GM12891 (cell line): ENCODE results near the gene LGR5.

Experiments
- PAX5 ChIP-seq: IDR thresholded peaks from 2 replicates; pipeline ENCODE4 v1.6.1; 2011; ENCODE audit warnings: low read length, moderate library complexity, mild to moderate bottlenecking; ENCODE audit not compliant: insufficient read depth, severe bottlenecking
- POLR2A ChIP-seq: IDR thresholded peaks from 2 replicates; pipeline ENCODE4 v1.6.1; 2011; ENCODE audit warnings: low read depth, low read length, control low read depth
- POLR2AphosphoS5 ChIP-seq: IDR thresholded peaks from 2 replicates; pipeline ENCODE4 v1.6.1; 2011; ENCODE audit warnings: low read depth, low read length, control low read depth
- POU2F2 ChIP-seq: IDR thresholded peaks from 2 replicates; pipeline ENCODE4 v1.6.1; 2011; ENCODE audit warnings: low read depth, mild to moderate bottlenecking, control low read depth, low read length, moderate library complexity
- SPI1 ChIP-seq: IDR thresholded peaks from 2 replicates; pipeline ENCODE4 v1.6.1; 2011; ENCODE audit warnings: low read depth, low read length, control low read depth
- TAF1 ChIP-seq: IDR thresholded peaks from 2 replicates; pipeline ENCODE4 v1.6.1; 2011; ENCODE audit warnings: low read depth, low read length, control low read depth

DNA sequence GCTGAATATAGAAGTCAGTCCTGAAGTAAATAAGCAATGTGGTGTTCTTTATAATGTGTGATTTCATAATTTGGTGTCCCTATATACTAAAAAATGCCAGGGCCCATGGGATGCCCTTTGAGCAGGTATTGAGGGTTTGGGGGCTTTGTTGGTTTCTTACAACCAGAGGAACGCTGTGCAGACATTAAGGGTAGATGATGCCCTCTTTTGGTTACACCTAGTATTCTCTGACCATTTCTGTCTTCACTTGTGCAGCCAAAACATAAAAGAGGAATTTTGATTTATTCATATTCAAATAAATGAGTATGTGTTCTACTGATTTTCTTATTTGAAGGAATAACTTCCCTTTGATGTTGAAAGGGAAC is 3.0 kb downstream of the LGR5 start:
- TF ChIP-seq POLR2A = no peak
- no peak for TF ChIP-seq POLR2AphosphoS5
- TF ChIP-seq TAF1 = no peak
- TF ChIP-seq PAX5 = no peak
- no peak for TF ChIP-seq SPI1
- no peak for TF ChIP-seq POU2F2
